NB4 (cell line): Measurements from ENCODE around the gene NFKB1.

Experiments used
- CTCF ChIP-seq: IDR thresholded peaks from one replicate; pipeline ENCODE4 v1.5.1; 2012; ENCODE audit warnings: low read depth, low read length
- MAX ChIP-seq: IDR thresholded peaks from 2 replicates; pipeline ENCODE4 v1.6.1; 2011; ENCODE audit warnings: low read depth, low read length
- MYC ChIP-seq: IDR thresholded peaks from 2 replicates; pipeline ENCODE4 v1.6.1; 2011; ENCODE audit warnings: low read depth, low read length
- POLR2A ChIP-seq: IDR thresholded peaks from 2 replicates; pipeline ENCODE4 v1.6.1; 2011; ENCODE audit warnings: mild to moderate bottlenecking; ENCODE audit not compliant: insufficient read length; ENCODE audit errors: extremely low read depth

DNA sequence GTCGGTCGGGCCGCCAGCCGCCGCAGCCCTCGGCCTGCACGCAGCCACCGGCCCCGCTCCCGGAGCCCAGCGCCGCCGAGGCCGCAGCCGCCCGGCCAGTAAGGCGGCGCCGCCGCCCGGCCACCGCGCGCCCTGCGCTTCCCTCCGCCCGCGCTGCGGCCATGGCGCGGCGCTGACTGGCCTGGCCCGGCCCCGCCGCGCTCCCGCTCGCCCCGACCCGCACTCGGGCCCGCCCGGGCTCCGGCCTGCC, 213 bp downstream of the NFKB1 start:
- TF ChIP-seq CTCF (no peak), POLR2A (no peak), MAX (no peak), MYC (peak; percentile 5; the same call in 1 of the 2 replicates)
